Activated naive CD4-positive, alpha-beta T cell treated with anti-CD3 and anti-CD28 coated beads for 36 hours (primary cell): ENCODE measurements around the gene TCERG1L. TPM values are rescaled to one million over a fixed set of nuclear protein-coding genes. Genes with fewer than 3 reads are reported as not detected.

Source experiments
- CTCF ChIA-PET: fragments of 350-600 bp; sonication (Branson Sonifier 250); formaldehyde crosslinking; loops from one replicate; lab custom pipeline; 2021; ENCODE audit warnings: antibody characterized with exemption; lab: Charles Lee
- DNase-seq: peaks from one replicate; pipeline ENCODE4 v3.0.0-alpha.2; 2020
- H3K27ac Mint-ChIP-seq: one replicate; pipeline ENCODE4 v1.8.0; 2021; ENCODE audit warnings: mild to moderate bottlenecking, mixed read lengths
- H3K27me3 Mint-ChIP-seq: one replicate; pipeline ENCODE4 v1.8.0; 2021; ENCODE audit warnings: low read depth, mixed read lengths
- H3K36me3 Mint-ChIP-seq: one replicate; pipeline ENCODE4 v1.8.0; 2021; ENCODE audit warnings: low read depth, mixed read lengths
- H3K4me1 Mint-ChIP-seq: one replicate; pipeline ENCODE4 v1.8.0; 2021; ENCODE audit warnings: low read depth, mixed read lengths
- H3K4me3 Mint-ChIP-seq: one replicate; pipeline ENCODE4 v1.8.0; 2021; ENCODE audit warnings: mild to moderate bottlenecking, moderate library complexity, mixed read lengths
- H3K9me3 Mint-ChIP-seq: one replicate; pipeline ENCODE4 v1.8.0; 2021; ENCODE audit warnings: mixed read lengths
- intact Hi-C: fragments of 100-400 bp; cut with micrococcal nuclease; formaldehyde crosslinking; loops from one replicate; pipeline ENCODE4 v1.15.1; 2023
- total RNA-seq, 2 experiments: library from RNA; stranded (reverse); gene quantifications; one replicate each; pipeline ENCODE4 v1.2.3, GENCODE V29; 2021

Gene TCERG1L
- total RNA-seq, 2 experiments from 2014 or later, result 0.10 TPM; not detected in 1

DNA sequence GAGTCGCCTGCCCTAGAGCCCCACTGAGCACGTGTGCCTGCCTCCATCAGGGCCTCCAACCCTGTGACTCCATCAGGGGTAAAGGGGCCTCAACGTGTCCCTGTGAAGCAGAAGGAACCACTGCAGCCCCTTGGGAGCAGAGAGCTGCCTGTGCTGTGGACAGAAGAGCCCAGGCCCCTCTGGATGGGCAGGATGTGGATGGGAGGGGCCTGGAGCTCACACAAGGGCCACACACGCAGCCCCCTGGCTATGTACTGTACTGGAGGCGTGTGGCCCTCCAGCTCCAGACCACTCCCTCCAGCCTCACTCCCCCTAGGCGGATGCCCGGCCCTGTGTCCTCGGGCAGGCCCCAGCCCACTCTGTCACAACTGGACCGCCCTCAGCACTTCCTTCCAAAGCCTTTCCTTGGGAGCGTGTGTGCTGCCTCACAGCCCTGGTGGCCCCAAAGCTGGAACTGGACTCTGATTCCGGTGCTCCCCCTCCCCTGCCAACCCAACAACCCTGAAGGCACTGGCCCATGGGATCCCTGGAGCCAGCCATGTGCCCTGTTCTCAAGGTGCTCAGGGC, 238.0 kb downstream of the TCERG1L start:
- no peaks in the 10 kb centered on the region for H3K36me3 Mint-ChIP-seq
- DNase-seq, result no peak
- no peak overlapping the region for H3K27ac Mint-ChIP-seq
- H3K27me3 Mint-ChIP-seq, result no peaks in the 10 kb centered on the region
- CTCF ChIA-PET, result interaction anchor here (0.7 kb wide), 1 partner anchor 153 kb away, joined by 3 read pairs; no protein-coding TSS in a partner anchor
- H3K9me3 Mint-ChIP-seq, result no peaks in the 10 kb centered on the region
- no peaks in the 10 kb centered on the region for H3K4me1 Mint-ChIP-seq
- intact Hi-C loops, result no loop called here
- H3K4me3 Mint-ChIP-seq, result no peak overlapping the region

DNA sequence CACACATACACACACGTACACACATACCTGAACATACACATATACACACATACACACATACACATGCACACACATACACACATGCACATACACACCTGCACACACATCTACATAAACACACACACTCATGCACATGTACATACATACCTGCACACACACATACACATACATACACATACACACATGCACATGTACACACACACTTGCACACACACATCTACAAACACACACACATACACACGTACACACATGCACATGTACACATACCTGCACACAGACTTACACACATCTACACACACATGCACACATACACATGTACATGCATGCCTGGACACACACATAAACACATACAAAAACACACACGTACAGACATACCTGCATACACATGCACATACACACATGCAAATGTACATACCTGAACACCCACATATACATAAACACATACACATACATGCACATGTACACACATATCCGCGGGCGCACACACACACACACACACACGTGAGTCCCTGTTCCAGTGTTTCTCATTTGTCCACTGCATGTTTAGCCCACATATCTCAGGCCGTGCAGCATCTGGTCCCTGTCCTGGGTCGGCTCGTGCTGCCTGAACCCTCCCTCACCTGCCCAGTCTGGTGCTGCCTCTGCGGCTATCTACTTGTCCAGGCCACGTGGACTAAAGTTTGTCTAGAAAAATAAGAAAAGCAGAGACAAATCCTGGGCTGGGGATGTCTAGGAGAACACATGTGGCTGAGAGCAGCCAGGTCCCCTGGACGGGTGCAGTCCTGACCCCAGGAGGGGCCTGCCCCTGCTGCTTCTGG, 238.7 kb downstream of the TCERG1L start:
- intact Hi-C loops, result no loop called here
- H3K36me3 Mint-ChIP-seq, result no peaks in the 10 kb centered on the region
- no peak overlapping the region for H3K4me3 Mint-ChIP-seq
- no peak overlapping the region for H3K27ac Mint-ChIP-seq
- H3K27me3 Mint-ChIP-seq, result no peaks in the 10 kb centered on the region
- CTCF ChIA-PET, result no interaction called here
- no peaks in the 10 kb centered on the region for H3K4me1 Mint-ChIP-seq
- no peaks in the 10 kb centered on the region for H3K9me3 Mint-ChIP-seq
- DNase-seq, result no peak

DNA sequence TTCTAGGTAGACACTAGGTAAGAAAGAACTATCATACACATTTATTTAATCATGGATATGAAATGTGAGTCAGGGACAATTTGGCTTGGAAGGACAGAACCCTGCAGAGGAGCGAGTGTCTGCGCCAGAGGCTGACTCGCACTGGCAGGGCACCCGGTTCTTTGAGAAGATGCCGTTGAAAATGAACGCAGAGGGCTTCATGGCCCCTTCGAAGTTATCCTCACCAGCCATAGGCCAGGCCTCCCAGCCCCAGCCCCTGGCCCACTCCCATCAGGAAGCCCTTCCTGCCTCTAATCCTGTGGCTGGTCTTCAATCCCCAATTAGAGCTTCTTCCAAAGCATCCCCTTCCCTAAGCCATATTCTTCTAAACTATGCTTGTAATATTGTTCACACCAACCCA, 239.8 kb downstream of the TCERG1L start:
- H3K4me3 Mint-ChIP-seq, result no peak overlapping the region
- CTCF ChIA-PET, result no interaction called here
- no peak overlapping the region for H3K27ac Mint-ChIP-seq
- no peaks in the 10 kb centered on the region for H3K36me3 Mint-ChIP-seq
- H3K9me3 Mint-ChIP-seq, result no peaks in the 10 kb centered on the region
- no peaks in the 10 kb centered on the region for H3K4me1 Mint-ChIP-seq
- DNase-seq, result no peak
- peaks cover 3% of the 10 kb centered on the region for H3K27me3 Mint-ChIP-seq
- intact Hi-C loops, result no loop called here

DNA sequence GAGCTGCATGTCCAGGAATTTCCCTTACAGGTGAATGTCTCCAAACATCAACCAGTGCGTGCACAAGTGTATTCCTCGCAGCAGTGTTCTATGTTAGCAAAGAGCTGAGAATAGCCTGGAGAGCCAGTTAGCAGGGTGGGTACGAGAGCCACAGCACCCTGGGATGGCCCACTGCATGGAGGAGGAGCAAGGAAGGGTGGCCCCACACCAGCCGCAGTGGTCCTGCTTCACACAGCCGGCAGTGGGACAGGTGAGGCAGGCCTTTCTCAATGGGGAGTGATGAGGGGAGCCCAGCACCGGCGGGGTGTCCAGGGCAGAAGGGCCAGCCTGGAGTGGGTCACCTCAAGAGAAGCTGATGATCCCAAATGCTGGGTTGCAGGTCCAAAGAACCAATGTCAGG, 240.7 kb downstream of the TCERG1L start:
- intact Hi-C loops, result no loop called here
- Mint-ChIP-seq H3K4me3 (no peak overlapping the region), H3K36me3 (no peaks in the 10 kb centered on the region), H3K4me1 (no peaks in the 10 kb centered on the region), H3K27me3 (peaks cover 3% of the 10 kb centered on the region), H3K27ac (no peak overlapping the region), H3K9me3 (no peaks in the 10 kb centered on the region)
- CTCF ChIA-PET, result no interaction called here
- DNase-seq, result no peak

DNA sequence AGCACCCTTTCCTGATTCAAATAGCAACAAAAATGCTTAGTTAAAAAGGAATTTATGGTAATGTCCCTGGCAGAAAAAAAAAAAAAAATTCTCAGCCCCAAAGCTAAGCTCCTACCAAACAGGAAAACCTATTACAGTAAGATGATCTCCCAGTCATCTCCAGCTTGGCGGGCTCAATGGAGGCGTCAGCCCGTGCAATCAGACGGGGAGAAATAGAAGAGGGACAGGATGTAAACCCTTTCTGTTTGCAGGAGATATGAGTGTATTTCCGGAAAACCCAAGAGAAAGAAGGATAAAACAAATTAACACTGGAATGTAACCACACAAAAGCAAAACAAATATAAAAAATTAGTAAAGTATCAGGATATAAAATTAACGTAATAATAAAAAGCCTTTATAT, 242.8 kb downstream of the TCERG1L start:
- no peaks in the 10 kb centered on the region for H3K36me3 Mint-ChIP-seq
- peaks cover 3% of the 10 kb centered on the region for H3K27me3 Mint-ChIP-seq
- H3K9me3 Mint-ChIP-seq, result no peaks in the 10 kb centered on the region
- H3K4me3 Mint-ChIP-seq, result no peak overlapping the region
- no peaks in the 10 kb centered on the region for H3K4me1 Mint-ChIP-seq
- CTCF ChIA-PET, result no interaction called here
- H3K27ac Mint-ChIP-seq, result no peak overlapping the region
- intact Hi-C loops, result no loop called here
- no peak for DNase-seq

DNA sequence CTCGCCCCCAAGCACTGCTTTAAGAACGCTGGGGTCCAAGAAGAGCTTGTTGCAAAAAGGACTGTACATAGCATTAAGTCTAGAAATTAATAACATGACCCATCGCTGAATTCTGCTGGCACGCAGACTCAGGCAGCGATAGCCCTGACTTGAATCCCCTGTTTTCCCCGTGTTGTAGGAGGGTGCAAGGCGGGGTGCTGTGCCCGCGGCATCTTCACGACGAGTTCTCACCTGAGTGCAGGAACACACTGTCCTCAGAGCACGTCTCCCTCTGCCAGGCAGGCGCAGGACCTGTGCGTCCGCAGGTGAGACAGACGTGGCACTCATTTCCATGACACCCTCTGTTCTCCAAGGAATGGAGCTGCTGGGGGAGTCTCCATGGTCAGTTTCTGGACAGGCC, 243.2 kb downstream of the TCERG1L start:
- Mint-ChIP-seq H3K9me3 (no peaks in the 10 kb centered on the region), H3K36me3 (no peaks in the 10 kb centered on the region), H3K27me3 (peaks cover 3% of the 10 kb centered on the region), H3K27ac (no peak overlapping the region), H3K4me3 (no peak overlapping the region), H3K4me1 (no peaks in the 10 kb centered on the region)
- CTCF ChIA-PET, result no interaction called here
- DNase-seq, result no peak
- intact Hi-C loops, result no loop called here

DNA sequence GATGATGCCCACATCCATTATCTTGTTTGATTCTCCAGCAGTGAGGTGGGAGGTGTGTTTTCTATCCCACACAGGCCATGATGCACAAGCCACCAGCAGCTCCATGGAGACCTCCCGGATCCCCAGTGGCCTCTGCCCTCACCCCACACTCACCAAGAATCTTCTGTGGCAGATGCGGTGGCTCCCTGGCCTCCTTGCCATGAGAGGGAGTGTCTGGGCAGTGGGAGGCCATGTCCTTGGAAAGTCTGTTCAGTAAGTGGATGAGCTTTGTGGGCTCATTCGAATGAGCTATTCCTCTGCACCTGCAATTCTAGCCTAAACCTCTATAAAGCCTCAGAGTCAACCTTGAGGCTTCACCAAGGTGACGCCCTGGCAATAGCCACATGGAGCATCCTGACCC, 243.8 kb downstream of the TCERG1L start:
- no peak for DNase-seq
- H3K27me3 Mint-ChIP-seq, result peaks cover 3% of the 10 kb centered on the region
- H3K9me3 Mint-ChIP-seq, result no peaks in the 10 kb centered on the region
- no peaks in the 10 kb centered on the region for H3K36me3 Mint-ChIP-seq
- no peaks in the 10 kb centered on the region for H3K4me1 Mint-ChIP-seq
- H3K27ac Mint-ChIP-seq, result no peak overlapping the region
- intact Hi-C loops, result no loop called here
- H3K4me3 Mint-ChIP-seq, result no peak overlapping the region
- CTCF ChIA-PET, result no interaction called here

DNA sequence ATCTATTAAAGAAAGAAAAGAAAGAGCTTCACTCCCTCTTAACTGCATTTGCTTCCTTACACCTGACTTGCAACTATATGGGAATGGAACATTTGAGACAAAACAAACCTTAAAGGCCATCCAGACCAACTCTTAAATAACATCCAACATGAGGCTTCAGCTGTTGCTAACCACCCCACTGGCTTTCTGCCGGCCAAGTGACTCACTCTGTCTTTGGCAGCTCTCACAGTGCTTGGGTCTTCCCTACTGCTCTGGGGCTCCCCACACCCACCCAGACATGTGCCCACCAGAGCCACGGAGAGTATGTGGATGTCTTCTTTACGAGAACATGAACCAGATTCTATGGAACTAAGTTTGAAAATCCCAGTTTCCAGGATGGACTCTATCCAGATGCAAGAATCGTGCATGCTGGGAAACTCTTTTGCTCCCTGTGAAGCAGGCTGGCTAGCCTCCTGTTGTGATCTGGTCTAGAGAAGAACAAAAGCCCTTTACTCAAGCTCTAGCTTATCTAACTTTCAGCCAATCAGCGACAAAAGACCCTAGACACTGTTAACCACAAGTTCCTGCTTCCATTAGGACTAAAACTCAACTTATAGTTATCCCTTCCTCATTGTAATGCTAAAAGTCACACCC, 245.7 kb downstream of the TCERG1L start:
- Mint-ChIP-seq H3K27me3 (peaks cover 3% of the 10 kb centered on the region), H3K27ac (no peak overlapping the region), H3K4me1 (no peaks in the 10 kb centered on the region), H3K4me3 (no peak overlapping the region), H3K9me3 (no peaks in the 10 kb centered on the region), H3K36me3 (no peaks in the 10 kb centered on the region)
- intact Hi-C loops, result no loop called here
- CTCF ChIA-PET, result no interaction called here
- DNase-seq, result no peak

DNA sequence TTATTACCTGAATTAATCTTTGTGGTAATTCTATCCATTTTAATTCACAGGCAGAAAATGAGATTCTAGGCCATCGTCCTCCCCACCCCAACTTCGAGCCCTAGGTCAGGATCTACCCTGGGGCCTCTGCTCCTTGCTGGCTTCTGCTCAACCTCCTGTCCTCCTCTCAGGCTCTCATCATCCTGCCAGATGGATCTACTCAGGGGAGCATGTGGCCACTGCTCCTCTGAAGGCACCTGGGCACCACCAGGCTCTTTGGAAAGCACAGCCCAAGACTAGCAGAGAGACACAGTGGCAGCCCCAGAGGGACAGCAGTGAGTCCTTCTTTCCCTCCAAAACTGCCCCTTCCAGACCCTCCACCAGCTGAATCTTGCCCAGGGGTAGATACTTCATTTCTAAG, 248.2 kb downstream of the TCERG1L start:
- Mint-ChIP-seq H3K4me3 (no peak overlapping the region), H3K36me3 (no peaks in the 10 kb centered on the region), H3K9me3 (no peaks in the 10 kb centered on the region), H3K27me3 (peaks cover 3% of the 10 kb centered on the region), H3K4me1 (no peaks in the 10 kb centered on the region), H3K27ac (no peak overlapping the region)
- CTCF ChIA-PET, result no interaction called here
- intact Hi-C loops, result no loop called here
- no peak for DNase-seq

DNA sequence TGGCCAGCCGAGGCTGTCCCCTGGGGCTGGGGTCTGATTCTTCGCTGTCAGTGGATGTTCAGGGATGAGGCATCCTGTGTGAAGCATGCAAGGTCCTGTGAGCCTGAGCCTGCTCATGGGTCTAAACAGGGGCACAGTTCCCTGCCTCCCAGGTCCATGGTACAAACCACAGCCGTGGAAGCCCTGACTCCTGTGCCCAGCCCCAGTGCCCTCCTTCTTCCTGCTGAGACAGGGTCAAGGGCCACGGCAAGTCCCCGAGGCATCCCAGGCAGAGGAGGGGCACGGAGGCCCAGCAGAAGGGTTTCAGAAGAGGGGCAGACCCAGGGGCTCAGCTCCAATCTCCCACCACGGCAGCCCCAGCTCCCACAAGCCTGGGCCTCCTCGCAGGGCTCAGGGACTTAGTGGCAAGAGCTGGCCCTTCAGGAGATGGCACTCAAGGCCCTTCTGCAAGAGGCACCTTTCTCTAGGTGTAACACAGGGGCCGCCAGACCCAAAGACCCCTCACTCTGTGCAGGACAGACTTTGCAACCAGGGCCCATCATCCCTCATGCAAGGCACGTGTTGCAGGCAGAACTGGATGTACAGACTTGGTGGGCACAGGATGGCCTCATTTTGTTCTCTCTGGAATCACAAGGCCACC, 248.8 kb downstream of the TCERG1L start:
- no peaks in the 10 kb centered on the region for H3K36me3 Mint-ChIP-seq
- H3K4me1 Mint-ChIP-seq, result no peaks in the 10 kb centered on the region
- intact Hi-C loops, result no loop called here
- no peak overlapping the region for H3K27ac Mint-ChIP-seq
- peaks cover 3% of the 10 kb centered on the region for H3K9me3 Mint-ChIP-seq
- no peak for DNase-seq
- no peak overlapping the region for H3K4me3 Mint-ChIP-seq
- H3K27me3 Mint-ChIP-seq, result peaks cover 3% of the 10 kb centered on the region
- CTCF ChIA-PET, result no interaction called here

DNA sequence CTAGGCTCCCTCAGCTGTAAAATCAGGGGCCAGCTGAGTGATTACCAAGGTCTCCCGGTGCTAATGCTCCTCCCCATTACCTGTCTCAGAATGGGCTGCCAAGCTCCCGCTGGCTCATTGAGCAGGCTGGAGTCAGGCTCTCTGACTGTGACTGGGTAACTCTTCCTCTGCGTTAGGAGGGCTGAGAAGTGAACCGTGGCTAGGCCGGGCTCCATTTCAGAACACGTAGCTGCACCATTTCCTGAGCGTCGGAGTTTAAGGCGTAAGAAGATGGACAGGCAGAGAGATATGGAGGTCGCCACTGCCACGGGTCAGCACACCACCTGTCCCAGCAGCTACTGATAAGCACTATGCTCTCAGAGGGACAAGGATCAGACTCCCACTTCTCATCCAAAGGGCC, 250.3 kb downstream of the TCERG1L start:
- Mint-ChIP-seq H3K4me1 (no peaks in the 10 kb centered on the region), H3K4me3 (no peak overlapping the region), H3K36me3 (no peaks in the 10 kb centered on the region), H3K27ac (no peak overlapping the region), H3K27me3 (no peaks in the 10 kb centered on the region), H3K9me3 (peaks cover 3% of the 10 kb centered on the region)
- intact Hi-C loops, result no loop called here
- DNase-seq, result no peak
- CTCF ChIA-PET, result interaction anchor here (0.5 kb wide), 1 partner anchor 415 kb away, joined by 3 read pairs; no protein-coding TSS in a partner anchor

DNA sequence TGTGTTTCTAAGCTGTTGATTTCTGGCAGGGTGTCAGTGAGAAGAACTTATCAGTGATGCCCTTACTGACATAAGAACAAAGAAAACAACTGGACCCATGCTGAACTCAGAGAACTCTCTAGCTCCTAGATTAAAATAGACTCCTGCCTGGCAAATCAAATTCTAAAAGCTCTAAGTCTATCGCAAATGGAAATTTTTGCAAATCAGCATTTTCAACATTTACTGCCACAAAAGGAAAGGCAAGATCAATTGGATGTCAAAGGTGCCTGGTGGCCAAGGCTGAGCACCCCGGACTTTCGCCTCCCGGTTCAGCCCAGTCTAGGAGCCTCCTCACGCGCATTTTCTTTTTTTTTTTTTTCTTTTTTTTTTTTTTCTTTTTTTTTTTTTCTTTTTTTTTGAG, 251.6 kb downstream of the TCERG1L start:
- no peaks in the 10 kb centered on the region for H3K36me3 Mint-ChIP-seq
- no peak for DNase-seq
- no peaks in the 10 kb centered on the region for H3K27me3 Mint-ChIP-seq
- CTCF ChIA-PET, result no interaction called here
- H3K4me1 Mint-ChIP-seq, result no peaks in the 10 kb centered on the region
- no peak overlapping the region for H3K4me3 Mint-ChIP-seq
- intact Hi-C loops, result no loop called here
- no peak overlapping the region for H3K27ac Mint-ChIP-seq
- H3K9me3 Mint-ChIP-seq, result peaks cover 3% of the 10 kb centered on the region
